LHCN-M2 (cell line): ENCODE results near the gene IL1RL1. TPM values are rescaled to one million over a fixed set of nuclear protein-coding genes. Genes with fewer than 3 reads are reported as not detected.

Experiments used
- DNase-seq: peaks from one replicate; pipeline ENCODE4 v3.0.0-alpha.2; 2012; ENCODE audit warnings: low read depth
- polyA plus RNA-seq: library from polyadenylated mRNA; unstranded; fragments of >200 nt; gene quantifications from one replicate; pipeline ENCODE4 v1.2.1, GENCODE V29; 2012; ENCODE audit warnings: missing spikeins
- total RNA-seq: library from RNA; depleted of rRNA; stranded (reverse); fragments of >200 nt; gene quantifications from 2 replicates; pipeline ENCODE4 v1.2.3, GENCODE V29; 2014; rRNA removed

The IL1RL1 gene
- not detected in 2 replicates for total RNA-seq
- not detected for polyA plus RNA-seq

DNA sequence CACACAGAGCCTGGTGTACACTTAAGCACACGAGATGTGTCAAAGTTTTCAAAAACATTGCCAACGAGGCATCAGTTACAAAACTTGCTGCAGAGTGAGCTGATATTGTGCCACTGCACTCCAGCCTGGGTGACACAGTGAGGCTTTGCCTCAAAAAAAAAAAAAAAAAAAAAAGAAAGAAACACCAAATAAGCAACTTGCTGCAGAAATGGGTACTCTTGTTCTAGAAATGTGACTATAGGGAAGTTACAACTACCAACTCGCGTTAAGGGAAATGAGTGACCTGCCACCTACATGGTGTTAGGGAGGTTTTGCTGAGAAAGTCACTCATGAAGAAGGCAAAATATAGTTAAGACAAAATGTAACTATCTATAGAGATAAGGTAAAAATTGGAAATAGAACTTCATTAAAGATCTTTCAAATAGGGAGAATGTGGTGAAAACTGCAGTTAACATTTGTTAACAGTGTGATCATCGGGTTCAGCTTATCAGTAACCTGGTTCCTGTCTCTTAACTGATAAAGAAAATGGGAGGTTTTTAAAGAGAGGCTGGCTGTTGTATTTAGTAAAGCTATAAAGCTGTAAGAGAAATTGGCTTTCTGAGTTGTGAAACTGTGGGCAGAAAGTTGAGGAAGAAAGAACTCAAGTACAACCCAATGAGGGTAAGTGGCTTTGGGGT lies at the start of gene IL1RL1:
IL1RL1 (plus strand) TSS at position 600 of the 677 bp plus-strand sequence. CDS start 26,702 bp downstream, outside the sequence.
- no peak for DNase-seq

GRCh38 chr2:102262216-102263129 lies 48.9 kb upstream of the IL1RL1 start:
- DNase-seq, result no peak

DNA sequence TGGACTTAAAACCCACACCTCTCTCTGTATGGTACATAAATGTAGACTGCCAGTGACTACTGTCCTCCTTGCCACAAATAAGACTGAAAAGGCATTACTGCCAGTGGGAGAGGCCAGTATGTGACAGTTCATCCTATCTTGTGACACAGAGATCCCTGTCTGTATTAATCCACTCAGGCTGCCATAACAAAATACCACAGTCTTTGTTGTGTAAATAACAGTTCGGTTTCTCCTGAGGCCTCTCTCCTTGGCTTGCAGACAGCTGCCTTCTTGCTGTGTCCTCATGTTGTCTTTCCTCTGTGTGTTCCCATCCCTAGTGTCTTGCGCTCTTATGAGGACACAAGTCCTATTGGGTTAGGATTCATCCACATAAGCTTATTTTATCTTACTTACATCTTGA lies 46.4 kb upstream of the IL1RL1 start:
- no peak for DNase-seq

DNA sequence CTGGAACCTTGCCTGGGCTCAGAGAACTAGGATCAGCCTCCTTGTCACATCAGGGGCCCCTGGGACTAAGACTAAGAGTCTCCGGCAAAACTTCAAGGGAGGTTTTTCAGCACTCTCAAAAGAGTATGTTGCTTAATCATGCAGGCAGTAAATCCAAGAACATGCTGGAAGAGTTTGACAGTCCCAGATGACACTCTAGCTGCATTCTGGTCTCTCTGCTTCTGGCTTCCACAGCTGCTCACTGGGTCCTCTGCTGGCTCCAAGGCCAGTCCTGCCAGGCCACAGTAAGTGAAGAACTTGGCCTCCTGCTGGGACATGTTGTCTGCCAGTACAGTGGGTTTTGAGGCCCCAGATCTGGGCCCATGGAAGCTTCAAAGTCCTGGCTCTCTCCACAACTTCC lies 45.2 kb upstream of the IL1RL1 start:
- DNase-seq, result no peak

GRCh38 chr2:102267774-102268173 lies 43.6 kb upstream of the IL1RL1 start:
- no peak for DNase-seq

- DNase-seq, result peak; percentile 32
Observed at GRCh38 chr2:102268510-102269199, 42.7 kb upstream of the IL1RL1 start.

GRCh38 chr2:102269200-102269524 lies 42.2 kb upstream of the IL1RL1 start:
- no peak for DNase-seq

- DNase-seq, result no peak
Observed at GRCh38 chr2:102271844-102272243, 39.5 kb upstream of the IL1RL1 start.

- no peak for DNase-seq
Observed at GRCh38 chr2:102273619-102274211, 37.6 kb upstream of the IL1RL1 start.

DNA sequence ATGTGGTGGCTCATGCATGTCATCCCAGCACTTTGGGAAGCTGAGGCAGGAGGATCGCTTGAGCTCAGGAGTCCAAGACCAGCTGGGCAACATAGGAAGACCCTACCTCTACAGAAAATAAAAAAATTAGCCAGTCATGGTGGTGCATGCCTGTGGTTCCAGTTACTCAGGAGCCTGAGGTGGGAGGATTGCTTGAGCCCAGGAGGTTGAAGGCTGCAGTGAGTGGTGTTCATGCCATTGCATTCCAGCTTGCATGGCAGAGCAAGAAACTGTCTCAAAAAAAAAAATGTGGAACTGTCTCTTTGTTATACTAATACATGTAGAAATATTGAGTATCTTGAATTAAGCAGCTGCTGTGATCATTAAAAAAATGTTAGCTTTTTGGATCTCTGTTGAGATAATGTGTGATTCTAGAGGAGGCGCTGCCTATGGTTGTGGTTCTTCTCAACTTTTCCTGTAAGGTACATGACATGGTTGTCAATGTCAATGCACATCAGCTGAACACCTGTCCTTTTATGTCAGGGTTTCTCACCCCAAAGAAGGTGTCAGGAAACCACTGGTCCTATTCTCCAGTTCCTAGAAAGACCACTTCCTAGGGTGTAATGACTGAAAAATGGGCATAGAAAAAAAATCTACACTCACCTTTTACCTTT lies 34.7 kb upstream of the IL1RL1 start:
- no peak for DNase-seq

- no peak for DNase-seq
Observed at GRCh38 chr2:102277202-102277700, 34.1 kb upstream of the IL1RL1 start.

DNA sequence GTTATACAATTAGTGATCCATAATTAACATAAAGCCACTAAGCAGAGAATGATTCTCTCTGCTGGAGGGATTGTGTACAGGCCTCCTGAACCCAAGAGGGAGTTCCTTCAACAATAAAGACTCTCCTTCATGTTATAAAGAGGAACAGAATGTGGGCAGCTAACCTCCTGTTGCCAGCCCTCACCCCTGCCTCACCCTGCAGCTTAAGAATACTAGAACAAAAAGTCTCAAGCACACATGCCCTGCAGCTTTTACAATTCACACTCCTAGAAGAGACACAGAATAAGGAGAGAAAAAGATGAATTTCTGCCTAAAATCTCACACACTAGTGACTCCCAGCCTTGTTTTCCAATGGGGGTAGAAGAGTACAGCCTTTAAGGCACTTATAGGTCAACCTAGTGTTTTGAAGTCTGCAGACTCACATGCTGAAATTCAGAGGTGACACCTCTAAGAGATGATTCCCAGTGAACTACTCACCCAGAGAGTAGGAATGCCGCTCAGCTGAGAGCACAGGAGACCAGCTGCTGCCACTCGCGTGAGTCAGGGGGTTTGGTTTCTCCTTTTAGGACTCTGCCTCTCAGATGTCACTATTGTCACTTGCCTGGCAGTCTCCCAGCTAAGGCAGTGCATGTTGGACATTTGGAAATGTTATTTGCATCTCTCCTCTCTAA lies 32.5 kb upstream of the IL1RL1 start:
- peak; percentile 39 for DNase-seq

GRCh38 chr2:102279391-102279735 lies 32.0 kb upstream of the IL1RL1 start:
- no peak for DNase-seq

DNA sequence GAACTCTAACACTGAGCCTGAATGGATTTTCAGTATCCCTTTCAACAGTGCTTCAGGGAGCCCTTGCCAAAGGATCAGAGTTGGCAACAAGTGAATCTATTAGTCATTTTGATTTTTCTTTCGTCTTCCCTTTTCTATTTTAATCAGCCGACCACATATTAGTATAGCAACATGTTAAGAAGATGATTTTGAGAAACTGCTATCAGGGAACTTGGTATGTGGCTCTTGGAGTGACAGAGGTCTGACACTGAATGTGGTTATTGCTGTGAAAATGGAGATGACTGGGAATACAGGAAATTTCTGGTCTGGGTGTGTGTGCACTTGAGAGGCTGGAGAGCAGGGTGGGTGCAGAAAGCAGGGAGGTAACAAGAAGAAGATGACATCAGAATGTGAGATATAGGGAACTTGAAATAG lies 28.7 kb upstream of the IL1RL1 start:
- no peak for DNase-seq

DNA sequence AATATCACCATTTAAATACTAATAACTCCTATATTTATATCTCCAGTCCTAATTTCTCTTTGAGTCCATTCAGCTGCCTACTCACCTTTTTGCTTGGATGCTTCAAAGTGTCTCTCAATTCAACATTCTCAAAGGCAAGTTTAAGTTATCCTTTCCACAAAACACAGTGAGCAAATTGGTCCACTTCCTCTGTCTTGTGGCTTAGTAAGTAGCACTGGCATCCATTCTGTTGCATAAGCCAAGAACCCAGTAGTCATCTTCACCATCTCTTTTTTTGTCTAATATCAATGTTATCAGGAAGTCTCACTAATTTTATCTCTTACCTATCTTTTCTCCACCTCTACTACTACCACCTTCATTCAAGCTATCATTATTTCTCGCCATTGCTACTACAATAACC lies 27.4 kb upstream of the IL1RL1 start:
- no peak for DNase-seq

DNA sequence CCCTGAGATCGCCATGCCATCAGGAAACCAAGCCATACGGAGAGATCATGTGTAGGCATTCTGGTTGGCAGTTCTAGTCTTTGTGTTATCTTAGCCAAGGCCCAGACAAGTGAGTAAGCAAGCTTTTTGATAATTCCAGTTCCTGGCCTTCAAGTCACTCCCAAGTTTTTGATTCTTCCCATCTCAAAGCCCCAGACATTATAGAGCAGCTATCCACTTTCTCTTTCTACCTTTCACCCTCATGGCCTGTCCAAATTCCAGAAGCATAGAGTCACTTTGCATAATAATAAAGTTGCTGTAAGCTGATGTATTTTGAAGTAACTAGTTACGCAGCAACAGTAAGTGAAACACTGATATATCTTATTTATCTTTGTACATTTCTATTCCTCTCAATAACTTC lies 26.8 kb upstream of the IL1RL1 start:
- DNase-seq, result no peak

GRCh38 chr2:102285368-102285767 lies 26.0 kb upstream of the IL1RL1 start:
- no peak for DNase-seq

DNA sequence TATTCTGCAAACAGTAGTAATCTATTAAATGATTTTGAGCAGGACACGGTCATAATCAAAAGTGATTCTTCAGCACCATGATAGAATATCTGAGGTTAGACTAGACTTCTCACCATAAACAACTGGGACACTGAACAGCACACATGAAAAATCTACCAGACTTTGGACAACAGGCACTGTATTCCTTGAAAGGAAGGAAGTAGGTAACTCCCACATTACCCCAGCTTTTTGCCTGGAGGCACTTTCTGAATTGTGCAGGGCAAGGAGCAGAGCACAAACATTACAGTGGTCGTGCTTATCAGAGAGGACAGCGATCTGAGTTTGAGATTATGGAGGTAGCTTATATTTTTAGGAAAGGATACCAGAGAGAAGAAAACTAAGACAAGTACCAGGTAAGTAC lies 25.3 kb upstream of the IL1RL1 start:
- DNase-seq, result no peak

DNA sequence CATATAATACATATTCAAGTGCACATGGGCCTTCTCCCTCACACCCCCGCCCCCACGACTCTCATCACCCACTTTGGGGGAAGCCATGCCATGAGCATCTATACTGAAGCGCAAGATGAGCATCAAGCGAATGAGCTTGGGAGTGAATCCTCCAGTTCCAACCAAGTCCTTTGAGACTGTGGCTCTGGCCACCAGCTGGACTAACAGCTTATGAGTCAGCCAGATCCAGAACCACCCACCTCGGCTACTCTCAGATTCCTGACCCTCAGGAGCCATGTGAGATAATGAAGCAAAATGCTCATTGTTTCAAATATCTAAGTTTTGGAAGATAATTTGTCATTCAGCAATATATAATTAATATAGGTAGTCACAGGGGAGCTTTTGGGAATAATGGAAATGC lies 22.2 kb upstream of the IL1RL1 start:
- no peak for DNase-seq

- no peak for DNase-seq
Observed at GRCh38 chr2:102290594-102290993, 20.8 kb upstream of the IL1RL1 start.
